Common myeloid progenitor, CD34-positive (primary cell): ENCODE measurements around the gene NSDHL. TPM values are rescaled to one million over a fixed set of nuclear protein-coding genes. Genes with fewer than 3 reads are reported as not detected.
"Not testable (repeated sequence)": the region's sequence is repeated elsewhere in the genome, so short reads cannot be mapped to it uniquely, and the experiment has no call there.

Source experiments
- CTCF ChIA-PET: fragments of 350-600 bp; sonication (Branson Sonifier 250); formaldehyde crosslinking; loops from one replicate; lab custom pipeline; 2021; ENCODE audit warnings: antibody characterized with exemption; lab: Charles Lee
- POLR2A ChIA-PET: fragments of 350-600 bp; sonication (Branson Sonifier 250); formaldehyde crosslinking; loops from one replicate; lab custom pipeline; 2021; ENCODE audit warnings: antibody characterized with exemption; lab: Charles Lee
- DNase-seq, 3 donors: peaks; one replicate each; pipeline versions ENCODE4 v3.0.0 to v3.0.0-alpha.2; 2013
- H3K27ac ChIP-seq, 2 experiments: 1 replicate in 1 of 2; 2 replicates in 1 of 2; pipeline ENCODE4 v1.7.0; 2013; ENCODE audit warnings: inconsistent platforms in 2 of 2, low read length in 2 of 2, mild to moderate bottlenecking in 2 of 2, low read depth in 1 of 2, moderate library complexity in 1 of 2; ENCODE audit not compliant: severe bottlenecking in 2 of 2, insufficient read depth in 1 of 2, poor library complexity in 1 of 2
- H3K27me3 ChIP-seq, 5 experiments: replicated peaks in 2 of 5; 1 replicate in 3 of 5; 2 replicates in 2 of 5; pipeline versions ENCODE4 v1.6.1 to v1.7.0; 2013; ENCODE audit warnings: low read length in 4 of 5, mild to moderate bottlenecking in 2 of 5, moderate library complexity in 2 of 5, inconsistent platforms in 1 of 5; ENCODE audit not compliant: insufficient read depth in 5 of 5, control insufficient read depth in 4 of 5
- H3K36me3 ChIP-seq, 4 experiments: 1 replicate in 2 of 4; 2 replicates in 2 of 4; pipeline versions ENCODE4 v1.6.1 to v1.7.0; 2013; ENCODE audit warnings: low read length in 3 of 4, control low read depth in 1 of 4, mild to moderate bottlenecking in 1 of 4; ENCODE audit not compliant: control insufficient read depth in 4 of 4, insufficient read depth in 4 of 4
- H3K4me1 ChIP-seq, 4 experiments: 1 replicate in 3 of 4; 2 replicates in 1 of 4; pipeline versions ENCODE4 v1.6.1 to v1.7.1; 2013; ENCODE audit warnings: low read length in 3 of 4, mild to moderate bottlenecking in 3 of 4, control low read depth in 1 of 4, inconsistent platforms in 1 of 4, moderate library complexity in 1 of 4; ENCODE audit not compliant: control insufficient read depth in 4 of 4, insufficient read depth in 4 of 4; ENCODE audit errors: control extremely low read depth in 1 of 4
- H3K4me3 ChIP-seq, 7 experiments: 1 replicate in 4 of 7; 2 replicates in 3 of 7; pipeline versions ENCODE4 v1.5.1 to v1.7.0; 2013; ENCODE audit warnings: mild to moderate bottlenecking in 7 of 7, low read length in 6 of 7, moderate library complexity in 6 of 7, inconsistent platforms in 2 of 7, low read depth in 2 of 7, control low read depth in 1 of 7; ENCODE audit not compliant: insufficient read depth in 4 of 7, control insufficient read depth in 1 of 7; ENCODE audit errors: extremely low read depth in 1 of 7
- H3K9me3 ChIP-seq, 5 experiments: 1 replicate in 4 of 5; 2 replicates in 1 of 5; pipeline versions ENCODE4 v1.6.1 to v1.7.1; 2013; ENCODE audit warnings: low read length in 4 of 5, mild to moderate bottlenecking in 2 of 5, inconsistent platforms in 1 of 5, low read depth in 1 of 5, moderate library complexity in 1 of 5; ENCODE audit not compliant: control insufficient read depth in 4 of 5, insufficient read depth in 2 of 5; ENCODE audit errors: control extremely low read depth in 1 of 5
- WGBS: methylation state at CpG from one replicate; pipeline ENCODE4 v1.1.5; 2013; ENCODE audit not compliant: insufficient coverage; 5-methylcytosine and 5-hydroxymethylcytosine counted together
- polyA plus RNA-seq: library from polyadenylated mRNA; unstranded; fragments of 120-200 nt; gene quantifications from one replicate; pipeline ENCODE4 v1.2.1, GENCODE V29; 2013

The NSDHL gene
- polyA plus RNA-seq = 11.2 TPM

- WGBS = 36% methylated on average over 56 of the region's 71 CpGs
- Histone ChIP-seq H3K27me3 (peaks cover 0 to 5% (median 0%) of the 10 kb centered on the region in 5 experiments), H3K9me3 (no peaks in the 10 kb centered on the region), H3K4me1 (peaks cover 0 to 21% (median 3%) of the 10 kb centered on the region in 4 experiments), H3K36me3 (peaks cover 0 to 13% (median 6%) of the 10 kb centered on the region in 4 experiments), H3K4me3 (peak within 1 kb of the TSS; percentile 41 to 84 (median 70)), H3K27ac (peak within 1 kb of the TSS; percentile 77 to 91)
- POLR2A ChIA-PET = no interaction called here
- CTCF ChIA-PET = interaction anchor here (0.6 to 1.7 kb wide), 4 partner anchors 9 to 75 kb away, joined by 3 to 6 read pairs (median 5); no protein-coding TSS in a partner anchor
- DNase-seq = peak; percentile 94 to 98 (median 97)
Observed at GRCh38 chrX:152830312-152831305, at the start of gene NSDHL, which contains the start of gene CETN2. NSDHL (plus strand) TSS chrX:152831063; CDS start chrX:152846325, 15,262 bp downstream. CETN2 (minus strand) TSS chrX:152830757; CDS start chrX:152830710, 47 bp downstream.

GRCh38 chrX:152787062-152787461 is 43.8 kb upstream of the NSDHL start:
- H3K4me1 ChIP-seq, H3K9me3 ChIP-seq, H3K36me3 ChIP-seq, DNase-seq, H3K4me3 ChIP-seq, H3K27ac ChIP-seq, CTCF ChIA-PET, POLR2A ChIA-PET, H3K27me3 ChIP-seq: not testable (repeated sequence)
- no CpG with 5 or more reads among the region's 3 CpGs for WGBS

- WGBS = no CpG with 5 or more reads among the region's 1 CpG
- POLR2A ChIA-PET = no interaction called here
- Histone ChIP-seq H3K9me3 (no peaks in the 10 kb centered on the region), H3K27me3 (peaks cover 0 to 6% (median 0%) of the 10 kb centered on the region in 5 experiments), H3K4me3 (no peak overlapping the region), H3K27ac (no peak overlapping the region), H3K36me3 (no peaks in the 10 kb centered on the region), H3K4me1 (peaks cover 0 to 5% (median 0%) of the 10 kb centered on the region in 4 experiments)
- CTCF ChIA-PET = no interaction called here
- no peak for DNase-seq
Observed at GRCh38 chrX:152798945-152799344, 31.9 kb upstream of the NSDHL start.

- DNase-seq = no peak
- Histone ChIP-seq H3K9me3 (no peaks in the 10 kb centered on the region), H3K27me3 (peaks cover 0 to 13% (median 0%) of the 10 kb centered on the region in 5 experiments), H3K36me3 (no peaks in the 10 kb centered on the region), H3K4me3 (no peak overlapping the region), H3K27ac (no peak overlapping the region), H3K4me1 (peaks cover 0 to 3% (median 0%) of the 10 kb centered on the region in 4 experiments)
- ChIA-PET CTCF (no interaction called here), POLR2A (no interaction called here)
- WGBS = 96% methylated on average over 4 of the region's 4 CpGs
Observed at GRCh38 chrX:152806035-152806434, 24.8 kb upstream of the NSDHL start.

- ChIA-PET CTCF (no interaction called here), POLR2A (no interaction called here)
- no peak overlapping the region for H3K27ac ChIP-seq
Observed at GRCh38 chrX:152810403-152810802, 20.5 kb upstream of the NSDHL start.

GRCh38 chrX:152813206-152813605 is 17.7 kb upstream of the NSDHL start:
- H3K36me3 ChIP-seq = no peaks in the 10 kb centered on the region
- 26% methylated on average over 3 of the region's 5 CpGs for WGBS
- H3K4me3 ChIP-seq = no peak overlapping the region
- H3K9me3 ChIP-seq = no peaks in the 10 kb centered on the region
- peaks cover 0 to 2% (median 0%) of the 10 kb centered on the region in 4 experiments for H3K4me1 ChIP-seq
- H3K27ac ChIP-seq = no peak overlapping the region
- peak in 2 of 3 donors; percentile 14 to 32 for DNase-seq
- peaks cover 0 to 4% (median 0%) of the 10 kb centered on the region in 5 experiments for H3K27me3 ChIP-seq
- ChIA-PET POLR2A (no interaction called here), CTCF (interaction anchor here (0.9 to 1.3 kb wide), 3 partner anchors 10 to 1061 kb away, joined by 3 to 5 read pairs (median 3); no protein-coding TSS in a partner anchor)

More at GRCh38 chrX:152810403-152810802, 20.5 kb upstream of the NSDHL start:
- Histone ChIP-seq H3K4me3 (no peak overlapping the region), H3K4me1 (peaks cover 0 to 2% (median 0%) of the 10 kb centered on the region in 4 experiments), H3K9me3 (no peaks in the 10 kb centered on the region), H3K36me3 (no peaks in the 10 kb centered on the region), H3K27me3 (peaks cover 0 to 8% (median 0%) of the 10 kb centered on the region in 5 experiments)
- 59% methylated on average over 4 of the region's 4 CpGs for WGBS
- no peak for DNase-seq
